Measurements from ENCODE around the gene DICER1. TPM values are rescaled to one million over a fixed set of nuclear protein-coding genes. Genes with fewer than 3 reads are reported as not detected.

Gene DICER1
- polyA plus RNA-seq, 4 donors, result 43.5 to 65.5 (median 55.2) TPM

DNA sequence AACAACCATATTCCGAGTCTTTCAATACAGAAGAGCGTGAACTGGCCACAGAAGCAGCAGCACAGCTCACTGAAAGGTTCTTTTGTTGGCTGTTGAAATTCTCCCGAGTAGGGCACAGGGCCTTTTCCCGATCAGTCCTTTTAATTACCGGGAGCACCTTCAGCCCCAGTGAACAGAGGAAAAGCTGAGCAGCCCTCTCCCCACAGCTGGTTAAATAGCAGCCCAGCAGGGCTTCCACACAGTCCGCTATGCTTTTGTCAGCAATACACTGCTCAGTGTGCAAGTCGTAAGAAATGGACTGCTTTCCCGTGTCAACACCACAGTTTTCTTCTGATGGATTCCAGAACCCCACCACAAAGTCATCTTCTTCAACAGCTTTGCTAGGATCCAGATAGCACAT, 61.3 kb downstream of the DICER1 start:
- DNase-seq (ENCODE audit: low read depth in 4 of 4, low spot score in 2 of 4), result no peak

DNA sequence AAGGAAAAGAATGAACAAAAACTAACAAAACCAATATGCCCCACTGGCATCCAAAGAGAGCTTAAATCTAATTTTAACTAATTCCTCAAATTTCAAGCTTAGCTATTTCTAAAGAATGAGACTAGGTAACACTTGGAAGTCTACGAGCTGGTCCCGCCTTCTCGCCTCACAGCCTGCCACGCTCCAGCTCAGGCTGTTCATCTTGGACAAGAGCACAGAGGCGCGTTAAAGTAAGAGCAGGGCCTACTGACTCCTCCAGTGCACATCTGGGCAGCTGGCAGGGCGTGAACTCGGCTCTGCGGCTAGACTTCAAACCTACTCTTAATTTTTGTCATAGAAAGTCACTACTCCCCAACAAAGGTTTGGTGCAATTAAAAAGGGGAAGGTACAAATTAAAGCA, 64.6 kb downstream of the DICER1 start:
- no peak for DNase-seq (ENCODE audit: low read depth in 4 of 4, low spot score in 2 of 4)

DNA sequence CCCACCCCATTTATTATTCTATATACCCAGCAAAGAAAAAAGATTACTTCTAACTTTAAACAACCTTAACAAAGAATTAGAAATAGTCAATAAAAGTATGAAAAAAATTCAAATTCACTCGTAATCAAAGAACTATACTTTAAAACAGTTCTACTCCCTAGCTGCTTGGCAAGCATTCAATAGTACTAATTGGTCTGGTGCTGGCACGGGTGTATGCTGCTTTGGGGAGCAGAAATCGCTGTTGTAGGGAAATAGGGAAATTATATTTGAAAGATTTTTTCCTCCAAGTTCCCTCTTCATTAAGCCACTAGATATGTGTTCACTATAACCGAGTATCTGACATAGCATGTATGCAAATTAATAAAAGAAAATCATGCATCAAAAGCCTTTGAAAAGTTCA, 65.7 kb downstream of the DICER1 start:
- DNase-seq (ENCODE audit: low read depth in 4 of 4, low spot score in 2 of 4), result no peak

DNA sequence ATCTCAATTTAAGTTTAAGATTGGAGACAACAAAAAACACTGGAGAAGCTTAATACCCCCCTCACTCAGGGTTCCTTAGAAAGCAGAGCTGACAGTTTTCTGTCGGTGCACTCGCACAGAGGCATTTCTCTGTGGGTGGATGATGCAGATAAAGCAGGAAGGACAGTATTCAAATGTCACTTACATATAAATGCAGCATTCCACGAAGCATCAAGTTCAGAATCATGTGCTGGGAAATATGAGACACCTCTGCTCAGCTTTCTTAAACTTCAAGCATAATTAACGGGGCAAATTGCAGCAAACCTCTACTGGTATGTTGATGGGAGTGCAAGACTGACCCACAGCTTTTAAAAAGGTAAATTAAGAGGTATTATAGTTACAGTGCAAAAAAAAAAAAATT, 68.7 kb downstream of the DICER1 start:
- DNase-seq (ENCODE audit: low read depth in 4 of 4, low spot score in 2 of 4), result no peak

DNA sequence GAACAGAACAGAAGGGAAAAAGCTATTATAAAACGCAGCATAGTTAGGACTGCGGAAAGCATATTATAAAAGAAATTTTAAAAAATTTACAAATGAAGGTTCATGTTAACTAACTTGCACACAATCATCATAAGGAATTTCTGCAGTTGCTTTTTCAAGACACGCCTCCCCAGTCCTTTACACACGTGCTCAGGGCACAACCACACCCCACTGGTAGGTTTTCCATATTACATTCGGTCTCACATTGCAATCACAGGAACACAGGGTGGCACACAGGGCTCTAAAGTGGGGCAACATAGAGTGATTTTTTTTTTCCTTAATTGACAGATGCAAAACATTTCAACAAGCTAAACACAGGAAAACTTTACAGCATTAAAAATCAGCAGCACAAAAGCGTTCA, 69.7 kb downstream of the DICER1 start:
- no peak for DNase-seq (ENCODE audit: low read depth in 4 of 4, low spot score in 2 of 4)

DNA sequence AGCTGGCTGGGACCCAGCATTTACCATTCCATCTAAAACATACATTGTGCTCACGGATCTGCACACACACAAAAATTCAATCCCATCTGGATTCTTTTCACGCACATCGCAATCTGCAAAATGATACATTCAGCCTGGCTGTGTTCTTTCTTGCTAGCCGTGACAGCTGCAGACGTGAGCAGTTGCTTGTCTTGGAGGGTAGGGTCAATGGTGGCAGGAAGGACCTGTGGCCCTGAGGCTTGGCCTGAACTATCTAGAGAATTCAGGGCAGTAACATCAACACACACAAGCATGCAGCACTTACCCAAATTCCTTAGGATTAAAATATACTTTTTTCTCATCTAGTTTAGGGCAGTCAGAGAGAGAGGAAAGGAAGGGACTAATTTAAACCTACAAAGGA, 72.0 kb downstream of the DICER1 start:
- DNase-seq (ENCODE audit: low read depth in 4 of 4, low spot score in 2 of 4), result no peak

DNA sequence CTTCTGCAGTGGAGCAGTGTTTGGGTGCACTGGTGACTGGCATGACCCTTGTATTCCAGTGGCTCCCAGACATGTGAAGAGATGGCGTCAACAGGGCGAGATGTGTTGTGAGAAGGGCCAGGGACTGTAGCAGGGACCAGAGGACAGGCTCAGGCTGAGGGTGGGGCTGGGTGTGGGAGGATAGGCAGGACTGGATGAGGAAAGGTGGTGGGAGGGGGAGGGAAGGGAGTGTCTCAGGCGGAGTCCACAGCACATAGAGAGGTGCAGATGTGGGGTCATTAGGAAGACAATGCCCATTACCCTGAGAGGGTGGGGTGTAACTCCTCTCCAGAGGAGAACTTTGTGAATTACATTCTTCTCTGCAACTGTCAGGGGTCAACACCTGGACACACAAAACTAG, 78.5 kb downstream of the DICER1 start:
- no peak for DNase-seq (ENCODE audit: low read depth in 4 of 4, low spot score in 2 of 4)

DNA sequence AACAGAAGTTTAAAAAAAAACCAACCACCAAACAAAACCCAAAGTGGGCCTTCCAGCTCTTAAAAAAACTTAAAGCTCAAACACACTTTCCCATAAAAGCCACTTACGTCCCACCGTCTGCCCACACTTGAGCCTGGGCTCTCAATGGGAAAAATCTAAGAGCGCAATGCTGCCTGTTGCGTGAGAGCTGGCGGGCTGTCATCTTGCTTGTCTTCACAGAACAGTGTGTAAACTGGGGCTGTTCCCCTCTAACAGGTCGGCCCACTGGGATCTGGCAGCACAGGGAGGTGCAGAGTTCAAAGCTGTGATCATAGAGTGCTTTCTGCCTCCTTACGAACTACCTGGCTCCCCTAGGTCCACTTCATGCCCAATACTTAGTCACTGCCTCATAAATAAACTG, 80.0 kb downstream of the DICER1 start:
- no peak for DNase-seq (ENCODE audit: low read depth in 4 of 4, low spot score in 2 of 4)

DNA sequence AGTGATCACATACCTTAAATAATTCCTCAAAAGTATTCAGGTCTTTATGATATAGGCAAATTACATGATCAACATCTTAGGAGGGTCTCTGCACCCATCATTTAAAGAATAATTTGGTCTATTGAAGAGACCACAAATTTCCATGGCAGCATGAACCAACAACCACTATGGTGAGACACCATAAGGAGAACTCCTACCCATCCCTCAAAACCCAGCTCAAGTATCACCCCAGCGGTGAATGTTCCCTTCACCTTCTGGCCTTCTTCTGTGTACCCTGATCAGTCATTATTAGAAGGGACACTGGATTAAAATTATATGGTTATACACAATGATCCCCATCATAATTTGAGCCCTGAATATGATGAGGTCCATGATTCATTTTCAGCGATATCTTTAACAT, 81.5 kb downstream of the DICER1 start:
- no peak for DNase-seq (ENCODE audit: low read depth in 4 of 4, low spot score in 2 of 4)

DNA sequence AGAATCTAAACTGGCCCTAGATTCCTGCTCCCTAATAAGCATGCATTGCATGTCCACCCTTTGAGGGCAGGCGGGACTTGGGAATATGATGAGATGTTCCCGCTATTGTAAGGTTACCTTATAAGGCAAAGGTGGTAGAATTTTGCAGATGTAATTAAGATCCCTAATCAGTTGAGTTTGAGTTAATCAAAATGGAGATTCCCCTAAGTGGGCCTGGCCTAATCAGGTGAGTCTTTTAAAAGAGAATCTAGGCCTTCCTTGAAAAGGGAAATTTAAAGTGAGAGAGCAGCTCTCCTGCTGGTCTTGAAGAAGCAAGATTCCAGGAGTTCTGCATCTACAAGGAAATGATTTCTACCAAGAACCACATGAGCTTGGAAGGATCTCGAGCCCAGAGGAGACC, 83.4 kb downstream of the DICER1 start:
- DNase-seq (ENCODE audit: low read depth in 4 of 4, low spot score in 2 of 4), result no peak

DNA sequence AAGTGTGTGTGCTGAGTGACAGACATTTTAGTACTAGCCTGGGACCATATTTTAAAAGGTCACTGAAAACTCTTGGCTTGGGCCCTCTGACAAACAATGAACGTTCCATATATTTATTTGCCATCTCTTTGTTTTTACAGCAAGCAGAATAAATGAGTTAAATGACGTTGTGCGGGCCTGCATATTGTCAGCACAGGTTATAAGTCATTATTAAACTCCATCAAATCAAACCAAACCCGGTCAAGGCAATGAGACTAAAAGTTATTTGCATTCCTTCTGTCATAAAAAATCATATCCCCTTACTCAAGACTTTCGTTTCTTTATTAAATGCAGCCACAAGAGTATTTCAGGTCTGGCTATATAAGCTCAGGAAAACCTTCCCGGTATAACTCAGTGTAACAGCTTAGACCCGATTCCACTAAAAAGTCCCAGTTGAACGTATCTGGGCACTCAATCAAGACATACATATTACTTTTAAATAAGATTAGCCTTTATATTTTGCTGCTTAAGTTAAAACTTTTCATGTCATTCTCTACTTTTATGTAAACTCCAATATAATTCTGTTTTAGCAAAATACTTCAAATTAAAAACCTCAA, 84.9 kb downstream of the DICER1 start:
- no peak for DNase-seq (ENCODE audit: low read depth in 4 of 4, low spot score in 2 of 4)

DNA sequence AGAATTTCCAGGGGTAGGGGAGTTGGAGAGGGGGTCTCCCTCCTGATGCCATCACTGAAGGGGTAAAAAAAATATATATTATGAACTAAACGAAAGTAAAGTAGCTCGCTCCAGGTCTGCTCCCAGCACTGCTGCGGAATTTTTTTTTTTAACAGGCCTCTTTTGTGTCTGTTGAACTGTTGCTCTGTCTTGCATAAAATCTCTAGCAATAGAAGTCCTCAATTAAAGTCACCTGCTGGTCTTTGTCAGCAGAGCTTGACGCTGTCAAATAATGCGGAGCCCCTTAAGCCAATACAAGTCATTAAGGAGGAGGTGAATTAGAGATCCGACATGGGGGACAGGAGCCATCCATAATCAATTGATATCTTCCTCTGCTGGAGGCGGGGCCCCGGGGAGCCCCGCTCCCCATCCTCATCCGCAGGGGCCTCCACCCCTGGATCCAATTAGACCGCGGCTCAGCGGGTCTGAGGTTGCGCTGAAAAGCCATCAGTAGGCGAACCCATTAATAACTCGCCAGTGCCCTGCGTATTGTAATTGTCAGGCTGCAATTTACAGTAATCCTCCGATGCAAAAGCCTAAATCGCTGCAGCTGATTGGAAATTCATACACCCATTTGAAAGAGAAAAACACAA, 85.6 kb downstream of the DICER1 start:
- DNase-seq (ENCODE audit: low read depth in 4 of 4, low spot score in 2 of 4), result no peak

DNA sequence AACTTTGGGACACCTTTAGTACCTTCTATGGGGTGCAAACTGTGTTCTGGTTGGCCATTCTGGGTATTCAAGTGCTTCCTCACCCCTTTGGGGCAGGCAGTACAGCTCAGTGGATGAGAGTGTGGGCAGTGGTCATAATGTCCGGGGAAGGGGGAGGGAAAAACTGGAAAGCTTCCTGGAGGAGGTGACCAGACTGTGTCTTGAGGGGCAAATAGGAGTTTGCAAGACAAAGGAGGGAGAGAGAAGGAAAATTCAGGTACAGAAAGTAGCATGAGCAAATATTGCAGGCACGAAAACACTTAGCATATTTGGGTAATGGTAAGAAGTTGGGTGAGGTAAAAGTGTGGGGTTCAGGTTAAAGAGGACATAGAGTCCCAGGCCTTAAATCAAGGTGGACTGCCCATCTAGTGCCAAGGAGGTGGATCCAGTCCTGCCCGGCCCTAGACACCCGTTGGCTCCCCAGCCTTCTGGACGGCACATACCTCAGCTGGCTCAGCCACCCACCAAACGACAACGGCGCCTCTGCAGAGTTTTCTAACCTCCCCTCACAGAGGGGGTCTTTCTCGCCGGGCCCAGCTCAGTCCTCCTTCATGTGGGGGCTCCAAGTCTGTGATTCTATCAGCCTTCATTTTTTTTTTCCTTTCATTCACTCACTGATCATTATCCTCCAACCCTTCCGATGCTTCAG, 86.4 kb downstream of the DICER1 start:
- DNase-seq (ENCODE audit: low read depth in 4 of 4, low spot score in 2 of 4), result no peak

DNA sequence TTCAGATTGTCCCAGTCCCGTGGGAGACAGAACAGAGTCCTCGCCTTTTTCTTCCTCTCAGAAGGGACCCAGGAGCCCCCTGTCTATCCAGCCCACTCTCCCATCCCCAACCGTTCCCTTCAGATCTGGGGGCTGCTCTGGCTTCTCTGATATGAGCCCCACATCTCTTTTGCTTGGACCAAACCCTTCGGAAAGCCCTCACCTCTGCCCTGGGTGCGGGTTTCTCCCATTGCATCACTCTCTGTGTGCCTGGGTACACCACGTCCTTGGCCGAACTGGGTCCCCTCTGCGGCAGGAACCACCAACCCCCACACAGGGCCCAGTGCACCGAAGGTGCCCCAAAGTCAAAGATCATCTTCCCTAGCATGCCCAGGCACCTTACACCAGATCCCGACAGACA, 87.8 kb downstream of the DICER1 start:
- DNase-seq (ENCODE audit: low read depth in 4 of 4, low spot score in 2 of 4), result no peak

DNA sequence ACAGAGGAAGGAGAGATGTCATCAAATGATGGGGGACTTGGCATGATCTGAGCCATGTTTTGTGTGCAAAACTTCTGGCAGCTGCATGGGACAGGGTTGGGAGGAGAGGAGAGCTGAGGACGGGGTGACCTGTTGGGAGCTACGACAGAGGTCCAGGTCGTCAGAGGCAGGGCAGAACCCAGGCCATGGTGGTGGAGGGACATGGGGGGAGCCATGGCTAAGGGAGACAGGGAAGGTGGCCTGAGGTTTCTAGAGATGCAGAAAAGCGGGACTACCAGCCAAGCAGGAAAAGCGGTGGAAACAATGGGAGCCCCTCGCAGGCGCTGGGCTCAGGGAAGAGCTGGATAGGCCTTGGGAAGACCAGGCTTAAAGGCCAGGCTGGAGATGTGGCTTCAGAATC, 88.3 kb downstream of the DICER1 start:
- DNase-seq (ENCODE audit: low read depth in 4 of 4, low spot score in 2 of 4), result no peak

DNA sequence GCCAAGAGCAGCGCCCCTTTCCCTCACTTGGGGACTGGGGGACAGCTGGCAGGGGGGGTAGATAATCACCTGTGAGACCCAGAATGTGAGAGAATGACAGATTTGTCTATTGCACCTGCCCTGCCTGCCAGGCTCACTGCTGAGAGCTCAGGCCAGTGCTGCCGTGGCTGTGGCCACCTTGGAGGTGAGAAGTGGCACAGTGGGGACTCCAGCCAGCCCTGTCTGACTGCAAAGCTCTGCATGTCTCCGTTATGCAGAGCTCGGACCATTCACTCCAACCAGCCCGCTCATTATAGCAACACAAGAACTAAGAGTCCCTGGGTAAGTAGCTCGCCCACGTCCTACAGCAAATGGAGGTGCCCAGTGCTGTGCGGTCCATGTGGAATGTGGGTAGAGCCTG, 88.8 kb downstream of the DICER1 start:
- DNase-seq (ENCODE audit: low read depth in 4 of 4, low spot score in 2 of 4), result no peak

DNA sequence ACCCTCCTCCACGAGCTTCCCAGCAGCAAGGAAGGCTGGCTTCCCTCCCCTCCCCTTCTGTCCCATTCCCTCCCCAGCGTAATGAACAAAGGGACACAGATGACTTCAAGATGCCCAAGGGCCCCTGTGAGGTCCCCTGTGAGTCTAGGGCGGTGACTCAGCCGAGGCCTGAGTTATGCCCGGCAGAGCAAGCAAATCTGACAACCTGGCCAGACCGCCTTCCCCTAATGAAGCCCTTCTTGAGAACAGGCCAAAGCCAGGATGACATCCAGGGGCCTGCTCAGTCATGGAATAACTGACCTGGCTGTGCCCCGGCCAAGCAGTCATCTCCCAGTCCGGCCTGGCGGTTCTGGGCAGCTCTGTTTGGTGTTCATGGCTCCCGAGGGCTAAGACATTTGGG, 89.2 kb downstream of the DICER1 start:
- DNase-seq (ENCODE audit: low read depth in 4 of 4, low spot score in 2 of 4), result no peak

DNA sequence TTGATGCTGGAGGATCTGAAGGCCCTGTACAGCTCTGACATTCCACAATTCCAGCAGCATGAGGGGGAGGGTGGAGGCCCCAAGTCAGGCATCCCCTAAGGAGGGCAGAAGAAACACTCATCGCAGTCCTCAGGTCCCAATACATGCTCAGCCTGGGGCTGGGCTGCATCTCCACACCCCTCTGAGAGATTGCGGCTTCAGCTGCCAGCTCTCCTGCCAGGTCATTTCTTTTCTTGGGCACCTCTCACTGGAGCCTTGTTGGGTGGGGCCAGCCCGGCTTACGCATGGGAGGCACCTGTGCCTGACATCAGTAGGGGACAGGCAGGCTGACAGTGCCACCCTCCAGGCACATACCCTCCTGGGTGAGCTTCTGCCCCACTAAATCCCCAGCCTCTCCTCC, 89.8 kb downstream of the DICER1 start:
- DNase-seq (ENCODE audit: low read depth in 4 of 4, low spot score in 2 of 4), result no peak

DNA sequence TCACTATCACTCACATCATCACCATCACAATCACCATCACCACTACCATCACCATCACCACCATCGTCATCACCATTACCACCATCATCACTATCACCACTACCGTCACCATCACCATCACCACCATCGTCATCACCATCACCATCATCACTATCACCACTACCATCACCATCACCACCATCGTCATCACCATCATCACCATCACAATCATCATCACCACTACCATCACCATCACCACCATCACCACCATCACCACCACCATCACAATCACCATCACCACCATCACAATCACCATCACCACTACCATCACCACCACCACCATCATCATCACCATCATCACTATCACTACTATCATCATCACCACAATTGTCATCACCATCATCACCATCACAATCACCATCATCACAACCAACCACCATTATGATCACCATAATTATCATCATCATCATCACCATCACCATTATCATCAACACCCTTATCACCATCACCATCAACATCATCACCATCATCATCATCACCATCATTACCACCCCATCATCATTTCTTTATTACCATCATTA, 90.8 kb downstream of the DICER1 start:
- no peak for DNase-seq (ENCODE audit: low read depth in 4 of 4, low spot score in 2 of 4)

DNA sequence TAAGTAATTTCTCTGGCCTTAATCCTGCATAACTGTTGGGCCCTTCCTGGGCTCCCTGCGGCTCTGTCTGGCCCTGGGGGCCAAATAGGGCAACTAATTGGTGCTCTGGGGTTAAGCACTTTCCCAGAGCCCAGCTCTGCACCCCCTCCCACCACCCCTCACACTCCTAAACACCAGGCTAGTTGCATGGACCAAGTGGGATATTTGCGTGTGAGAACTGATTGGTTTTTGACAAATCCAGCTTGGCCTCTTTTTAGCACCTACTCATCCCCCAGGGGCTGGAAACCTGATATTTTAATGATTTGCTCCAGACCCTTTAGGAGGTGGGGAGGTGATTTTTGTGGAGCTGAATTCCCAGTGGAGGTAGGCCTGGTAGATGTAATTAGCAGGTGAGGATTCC, 91.9 kb downstream of the DICER1 start:
- DNase-seq (ENCODE audit: low read depth in 4 of 4, low spot score in 2 of 4), result no peak

DNA sequence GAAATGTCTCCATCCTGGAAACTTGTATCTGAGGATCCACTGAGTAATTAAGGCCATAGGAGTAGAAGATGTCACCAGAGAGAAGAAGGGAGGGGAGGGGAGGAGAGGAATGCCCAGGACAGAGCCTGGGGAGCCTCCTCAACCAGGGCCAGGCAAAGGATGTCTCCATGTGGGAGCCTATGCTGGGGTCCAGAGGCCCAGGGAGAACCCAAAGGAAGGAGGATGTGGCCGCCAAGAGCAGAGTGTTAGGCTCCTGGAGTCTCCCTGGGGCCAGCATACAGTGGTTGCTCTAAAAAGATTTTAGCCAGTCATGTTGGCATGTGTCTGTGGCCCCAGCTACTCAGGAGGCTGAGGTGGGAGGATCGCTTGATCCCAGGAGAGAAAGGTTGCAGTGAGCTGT, 92.6 kb downstream of the DICER1 start:
- no peak for DNase-seq (ENCODE audit: low read depth in 4 of 4, low spot score in 2 of 4)

DNA sequence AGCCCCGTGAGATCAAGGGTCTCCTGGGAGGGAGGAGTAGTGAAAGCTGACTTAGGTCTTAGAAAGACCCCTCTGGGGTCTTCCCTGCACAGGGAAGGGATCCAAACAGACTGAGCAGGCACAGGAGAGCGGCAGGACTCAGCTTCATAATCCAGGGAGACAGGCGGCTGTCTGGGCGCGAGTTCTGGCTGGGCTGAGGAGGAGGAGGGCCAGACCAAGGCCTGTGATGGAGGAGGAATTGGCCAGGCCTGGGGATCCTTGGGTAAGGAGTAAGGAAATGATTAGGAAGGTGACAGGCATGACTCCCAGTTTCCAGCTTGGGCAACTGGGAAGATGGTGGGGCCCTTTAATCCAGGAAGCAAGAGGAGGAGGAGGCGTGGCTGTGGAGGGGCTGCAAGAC, 93.1 kb downstream of the DICER1 start:
- DNase-seq (ENCODE audit: low read depth in 4 of 4, low spot score in 2 of 4), result no peak

All from left renal cortex interstitium (tissue), 4 donors.